HepG2 (cell line): Measurements from ENCODE around the gene DNAJC30. TPM values are rescaled to one million over a fixed set of nuclear protein-coding genes. Genes with fewer than 3 reads are reported as not detected.

Experiments
- EEA1 ChIP-seq: sonication (generic); formaldehyde crosslinking; IDR thresholded peaks from 2 replicates; pipeline ENCODE4 v1.5.1; 2020; ENCODE audit warnings: mild to moderate bottlenecking, missing genetic modification reagents, borderline replicate concordance
- JUNB ChIP-seq: sonication (generic); formaldehyde crosslinking; IDR thresholded peaks from 2 replicates; pipeline ENCODE4 v1.8.0; 2022; ENCODE audit warnings: missing genetic modification reagents, mild to moderate bottlenecking, borderline replicate concordance
- NFE2 ChIP-seq: sonication (generic); formaldehyde crosslinking; IDR thresholded peaks from 2 replicates; pipeline ENCODE4 v1.4.0; 2020; ENCODE audit warnings: missing genetic modification reagents
- PCBP2 ChIP-seq: fragments of 200-400 bp; formaldehyde crosslinking; optimal IDR thresholded peaks from 2 replicates; pipeline ENCODE3; 2018; ENCODE audit warnings: low read length, low read depth; ENCODE audit not compliant: poor library complexity, severe bottlenecking
- RAD21 ChIP-seq: fragments of 450-650 bp; formaldehyde crosslinking; IDR thresholded peaks from 2 replicates; pipeline ENCODE4 v1.5.0; 2020; ENCODE audit warnings: mild to moderate bottlenecking
- TEAD3 ChIP-seq: optimal IDR thresholded peaks from 2 replicates; pipeline ENCODE3; 2016; ENCODE audit warnings: borderline replicate concordance
- TP53 ChIP-seq: sonication (generic); formaldehyde crosslinking; conservative IDR thresholded peaks from 2 replicates; pipeline ENCODE4 v1.4.0; 2020; ENCODE audit warnings: missing genetic modification reagents
- ZFP62 ChIP-seq: sonication (generic); formaldehyde crosslinking; IDR thresholded peaks from 2 replicates; pipeline ENCODE4 v1.4.0; 2020; ENCODE audit warnings: missing genetic modification reagents
- ZIK1 ChIP-seq: sonication (generic); formaldehyde crosslinking; IDR thresholded peaks from 2 replicates; pipeline ENCODE4 v1.5.0; 2020; ENCODE audit warnings: mild to moderate bottlenecking, low read depth, missing genetic modification reagents, borderline replicate concordance
- ZMYM4 ChIP-seq: sonication (generic); formaldehyde crosslinking; IDR thresholded peaks from 2 replicates; pipeline ENCODE4 v1.8.1; 2023; ENCODE audit warnings: mild to moderate bottlenecking, missing genetic modification reagents
- ZNF232 ChIP-seq: sonication (generic); formaldehyde crosslinking; IDR thresholded peaks from 2 replicates; pipeline ENCODE4 v1.4.0; 2020; ENCODE audit warnings: missing genetic modification reagents, borderline replicate concordance
- ZNF367 ChIP-seq: sonication (generic); formaldehyde crosslinking; IDR thresholded peaks from 2 replicates; pipeline ENCODE4 v1.4.0; 2020; ENCODE audit warnings: missing genetic modification reagents, borderline replicate concordance
- ZNF382 ChIP-seq: sonication (generic); formaldehyde crosslinking; IDR thresholded peaks from 2 replicates; pipeline ENCODE4 v1.5.0; 2020; ENCODE audit warnings: missing genetic modification reagents, mild to moderate bottlenecking, borderline replicate concordance
- ZNF709 ChIP-seq: sonication (generic); formaldehyde crosslinking; IDR thresholded peaks from 2 replicates; pipeline ENCODE4 v1.5.0; 2020; ENCODE audit warnings: mild to moderate bottlenecking, missing genetic modification reagents
- ZSCAN9 ChIP-seq: IDR thresholded peaks from 2 replicates; pipeline ENCODE4 v1.6.1; 2016; ENCODE audit warnings: borderline replicate concordance
- polyA plus RNA-seq, 8 experiments: library from polyadenylated mRNA; depleted of rRNA in 3 of 8; stranded (reverse) in 7 of 8; unstranded in 1 of 8; fragments of >200 nt; fragmentation: Illumina TruSeq in 4 of 8; extraction: Trizol in 4 of 8; gene quantifications; 2 replicates each; pipeline versions ENCODE4 v1.2.1 to v1.2.3, GENCODE V29; 2011 to 2016; ENCODE audit warnings: low read depth in 4 of 8, missing spikeins in 1 of 8, mixed read lengths in 1 of 8; ENCODE audit not compliant: insufficient read depth in 1 of 8
- total RNA-seq, 5 experiments: library from RNA; depleted of rRNA; stranded (reverse); fragments of >200 nt; fragmentation: Illumina TruSeq; extraction: Trizol; gene quantifications; 2 replicates each; pipeline ENCODE4 v1.2.3, GENCODE V29; 2016; ENCODE audit warnings: low read depth in 1 of 5
- TF ChIP-seq, protein P1 (sequence below): sonication (generic); formaldehyde crosslinking; IDR thresholded peaks from 2 replicates; pipeline ENCODE4 v1.5.0; 2020; ENCODE audit warnings: missing genetic modification reagents
- TF ChIP-seq, protein P2 (sequence below): sonication (generic); formaldehyde crosslinking; conservative IDR thresholded peaks from 2 replicates; pipeline ENCODE4 v1.8.0; 2022; ENCODE audit warnings: low read depth, missing genetic modification reagents
- TF ChIP-seq, protein P3 (sequence below): sonication (generic); formaldehyde crosslinking; IDR thresholded peaks from 2 replicates; pipeline ENCODE4 v1.4.0; 2020; ENCODE audit warnings: missing genetic modification reagents
- TF ChIP-seq, protein P4 (sequence below): sonication (generic); formaldehyde crosslinking; IDR thresholded peaks from 2 replicates; pipeline ENCODE4 v1.5.0; 2020; ENCODE audit warnings: missing genetic modification reagents
- TF ChIP-seq, protein P5 (sequence below): sonication (generic); formaldehyde crosslinking; IDR thresholded peaks from 2 replicates; pipeline ENCODE4 v1.4.0; 2020; ENCODE audit warnings: missing genetic modification reagents
- TF ChIP-seq, protein P6 (sequence below): sonication (generic); formaldehyde crosslinking; IDR thresholded peaks from 2 replicates; pipeline ENCODE4 v1.8.0; 2022; ENCODE audit warnings: mild to moderate bottlenecking, missing genetic modification reagents; ENCODE audit not compliant: insufficient replicate concordance

The DNAJC30 gene
- total and polyA plus RNA-seq, 2 of the 13 experiments (the other 11 are each of a cell fraction or from before 2014, with no cell fraction given): 3.3 to 3.8 TPM

DNA sequence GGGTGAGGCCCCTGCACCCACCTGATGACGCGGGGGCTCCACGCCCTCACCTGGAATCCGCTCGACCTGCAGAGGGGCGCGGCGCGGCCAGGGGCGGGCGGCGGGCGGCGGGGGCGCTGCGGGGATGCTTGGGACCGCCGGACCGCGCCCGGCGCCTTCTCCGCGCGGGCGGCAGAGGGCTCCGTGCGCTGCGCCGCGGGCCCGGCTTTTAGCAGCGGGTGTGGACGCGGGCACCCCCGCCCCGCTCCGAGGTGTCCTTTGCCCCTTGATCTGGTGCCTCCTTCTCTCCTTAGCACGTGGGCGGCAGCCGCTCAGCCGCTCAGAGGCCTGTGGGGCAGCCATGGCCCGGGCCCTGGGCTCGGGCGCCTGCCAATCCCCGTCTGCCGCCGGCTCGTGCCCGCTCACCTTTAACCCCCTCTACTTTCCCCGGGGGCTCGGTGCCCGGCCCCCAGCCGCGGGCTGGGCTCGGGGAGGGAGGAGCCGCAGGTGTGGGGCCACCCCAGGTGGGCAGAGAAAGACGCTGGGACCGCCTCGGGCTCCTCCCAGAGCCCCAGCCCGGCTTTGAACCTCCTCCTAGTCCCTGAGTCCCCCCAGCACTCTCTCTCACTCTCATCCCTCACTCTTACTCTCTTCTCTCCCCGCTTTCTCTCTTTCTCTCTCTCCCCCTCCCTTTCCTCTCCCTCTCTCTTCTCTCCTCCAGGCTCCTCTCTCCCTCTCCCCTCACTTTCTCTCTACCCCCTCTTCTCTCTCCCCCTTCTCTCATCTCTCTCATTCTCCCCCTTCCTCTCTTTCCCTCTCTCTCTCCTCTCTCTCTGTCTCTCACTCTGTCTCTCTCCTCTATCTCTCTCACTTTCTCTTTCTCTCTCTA lies 35.3 kb downstream of the DNAJC30 start (continued):
- no peak for TF ChIP-seq ZNF382 (CRISPR knock-in tag)
- TF ChIP-seq, protein P1, sequence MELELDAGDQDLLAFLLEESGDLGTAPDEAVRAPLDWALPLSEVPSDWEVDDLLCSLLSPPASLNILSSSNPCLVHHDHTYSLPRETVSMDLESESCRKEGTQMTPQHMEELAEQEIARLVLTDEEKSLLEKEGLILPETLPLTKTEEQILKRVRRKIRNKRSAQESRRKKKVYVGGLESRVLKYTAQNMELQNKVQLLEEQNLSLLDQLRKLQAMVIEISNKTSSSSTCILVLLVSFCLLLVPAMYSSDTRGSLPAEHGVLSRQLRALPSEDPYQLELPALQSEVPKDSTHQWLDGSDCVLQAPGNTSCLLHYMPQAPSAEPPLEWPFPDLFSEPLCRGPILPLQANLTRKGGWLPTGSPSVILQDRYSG (CRISPR knock-in tag): peak; percentile 78; the same call in 1 of the 2 replicates
- TF ChIP-seq ZNF367 (CRISPR knock-in tag): no peak
- TF ChIP-seq, protein P2, sequence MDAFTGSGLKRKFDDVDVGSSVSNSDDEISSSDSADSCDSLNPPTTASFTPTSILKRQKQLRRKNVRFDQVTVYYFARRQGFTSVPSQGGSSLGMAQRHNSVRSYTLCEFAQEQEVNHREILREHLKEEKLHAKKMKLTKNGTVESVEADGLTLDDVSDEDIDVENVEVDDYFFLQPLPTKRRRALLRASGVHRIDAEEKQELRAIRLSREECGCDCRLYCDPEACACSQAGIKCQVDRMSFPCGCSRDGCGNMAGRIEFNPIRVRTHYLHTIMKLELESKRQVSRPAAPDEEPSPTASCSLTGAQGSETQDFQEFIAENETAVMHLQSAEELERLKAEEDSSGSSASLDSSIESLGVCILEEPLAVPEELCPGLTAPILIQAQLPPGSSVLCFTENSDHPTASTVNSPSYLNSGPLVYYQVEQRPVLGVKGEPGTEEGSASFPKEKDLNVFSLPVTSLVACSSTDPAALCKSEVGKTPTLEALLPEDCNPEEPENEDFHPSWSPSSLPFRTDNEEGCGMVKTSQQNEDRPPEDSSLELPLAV (CRISPR knock-in tag): no peak
- no peak for TF ChIP-seq EEA1
- 0 out of 2 replicates have a peak, but pooled peaks have one; percentile 27 for TF ChIP-seq ZSCAN9 (CRISPR knock-in tag)
- peak; percentile 83; the same call in 1 of the 2 replicates for TF ChIP-seq ZNF232 (CRISPR knock-in tag)
- TF ChIP-seq ZIK1 (CRISPR knock-in tag): peak; percentile 52; the same call in 1 of the 2 replicates
- TF ChIP-seq TEAD3 (CRISPR knock-in tag): peak; percentile 6
- no peak for TF ChIP-seq PCBP2
- TF ChIP-seq, protein P3, sequence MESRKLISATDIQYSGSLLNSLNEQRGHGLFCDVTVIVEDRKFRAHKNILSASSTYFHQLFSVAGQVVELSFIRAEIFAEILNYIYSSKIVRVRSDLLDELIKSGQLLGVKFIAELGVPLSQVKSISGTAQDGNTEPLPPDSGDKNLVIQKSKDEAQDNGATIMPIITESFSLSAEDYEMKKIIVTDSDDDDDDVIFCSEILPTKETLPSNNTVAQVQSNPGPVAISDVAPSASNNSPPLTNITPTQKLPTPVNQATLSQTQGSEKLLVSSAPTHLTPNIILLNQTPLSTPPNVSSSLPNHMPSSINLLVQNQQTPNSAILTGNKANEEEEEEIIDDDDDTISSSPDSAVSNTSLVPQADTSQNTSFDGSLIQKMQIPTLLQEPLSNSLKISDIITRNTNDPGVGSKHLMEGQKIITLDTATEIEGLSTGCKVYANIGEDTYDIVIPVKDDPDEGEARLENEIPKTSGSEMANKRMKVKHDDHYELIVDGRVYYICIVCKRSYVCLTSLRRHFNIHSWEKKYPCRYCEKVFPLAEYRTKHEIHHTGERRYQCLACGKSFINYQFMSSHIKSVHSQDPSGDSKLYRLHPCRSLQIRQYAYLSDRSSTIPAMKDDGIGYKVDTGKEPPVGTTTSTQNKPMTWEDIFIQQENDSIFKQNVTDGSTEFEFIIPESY (CRISPR knock-in tag): no peak
- no peak for TF ChIP-seq ZMYM4
- TF ChIP-seq JUNB: no peak
- TF ChIP-seq NFE2 (CRISPR knock-in tag): no peak
- TF ChIP-seq, protein P4, sequence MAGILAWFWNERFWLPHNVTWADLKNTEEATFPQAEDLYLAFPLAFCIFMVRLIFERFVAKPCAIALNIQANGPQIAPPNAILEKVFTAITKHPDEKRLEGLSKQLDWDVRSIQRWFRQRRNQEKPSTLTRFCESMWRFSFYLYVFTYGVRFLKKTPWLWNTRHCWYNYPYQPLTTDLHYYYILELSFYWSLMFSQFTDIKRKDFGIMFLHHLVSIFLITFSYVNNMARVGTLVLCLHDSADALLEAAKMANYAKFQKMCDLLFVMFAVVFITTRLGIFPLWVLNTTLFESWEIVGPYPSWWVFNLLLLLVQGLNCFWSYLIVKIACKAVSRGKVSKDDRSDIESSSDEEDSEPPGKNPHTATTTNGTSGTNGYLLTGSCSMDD (CRISPR knock-in tag): no peak
- no peak for TF ChIP-seq ZFP62 (CRISPR knock-in tag)
- TF ChIP-seq TP53 (CRISPR knock-in tag): no peak
- TF ChIP-seq, protein P5, sequence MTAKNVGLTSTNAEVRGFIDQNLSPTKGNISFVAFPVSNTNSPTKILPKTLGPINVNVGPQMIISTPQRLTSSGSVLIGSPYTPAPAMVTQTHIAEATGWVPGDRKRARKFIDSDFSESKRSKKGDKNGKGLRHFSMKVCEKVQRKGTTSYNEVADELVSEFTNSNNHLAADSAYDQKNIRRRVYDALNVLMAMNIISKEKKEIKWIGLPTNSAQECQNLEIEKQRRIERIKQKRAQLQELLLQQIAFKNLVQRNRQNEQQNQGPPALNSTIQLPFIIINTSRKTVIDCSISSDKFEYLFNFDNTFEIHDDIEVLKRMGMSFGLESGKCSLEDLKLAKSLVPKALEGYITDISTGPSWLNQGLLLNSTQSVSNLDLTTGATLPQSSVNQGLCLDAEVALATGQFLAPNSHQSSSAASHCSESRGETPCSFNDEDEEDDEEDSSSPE (CRISPR knock-in tag): peak; percentile 81
- TF ChIP-seq, protein P6, sequence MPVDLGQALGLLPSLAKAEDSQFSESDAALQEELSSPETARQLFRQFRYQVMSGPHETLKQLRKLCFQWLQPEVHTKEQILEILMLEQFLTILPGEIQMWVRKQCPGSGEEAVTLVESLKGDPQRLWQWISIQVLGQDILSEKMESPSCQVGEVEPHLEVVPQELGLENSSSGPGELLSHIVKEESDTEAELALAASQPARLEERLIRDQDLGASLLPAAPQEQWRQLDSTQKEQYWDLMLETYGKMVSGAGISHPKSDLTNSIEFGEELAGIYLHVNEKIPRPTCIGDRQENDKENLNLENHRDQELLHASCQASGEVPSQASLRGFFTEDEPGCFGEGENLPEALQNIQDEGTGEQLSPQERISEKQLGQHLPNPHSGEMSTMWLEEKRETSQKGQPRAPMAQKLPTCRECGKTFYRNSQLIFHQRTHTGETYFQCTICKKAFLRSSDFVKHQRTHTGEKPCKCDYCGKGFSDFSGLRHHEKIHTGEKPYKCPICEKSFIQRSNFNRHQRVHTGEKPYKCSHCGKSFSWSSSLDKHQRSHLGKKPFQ (CRISPR knock-in tag): peak; percentile 78
- TF ChIP-seq ZNF709 (CRISPR knock-in tag): no peak
- TF ChIP-seq RAD21: peak; percentile 87
